ENCODE results near the gene PDE4A.

The PDE4A gene

DNA sequence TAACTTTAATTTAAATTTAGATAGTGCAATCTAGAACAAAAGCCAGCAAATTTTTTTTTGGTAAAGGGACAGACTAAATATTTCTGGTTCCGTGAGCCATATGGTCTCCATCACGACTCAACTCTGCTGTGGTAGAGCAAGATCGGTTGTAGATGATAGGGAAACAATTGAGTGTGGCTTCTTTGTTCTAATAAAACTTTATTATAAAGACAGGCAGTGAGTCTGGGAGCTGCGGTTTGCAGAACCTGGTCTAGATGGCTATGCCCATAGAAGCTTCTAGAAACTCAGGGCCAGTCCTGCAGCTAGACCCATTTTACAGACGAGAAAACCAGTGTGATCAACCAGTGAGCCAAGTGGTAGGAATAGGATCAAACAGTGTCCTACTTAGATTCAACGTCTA lies 28.2 kb upstream of the PDE4A start:
- no CpG with 5 or more reads among the region's 6 CpGs for WGBS (ENCODE audit: extremely low coverage, insufficient coverage, insufficient read length)
- H3K79me1 ChIP-seq (ENCODE audit: low read length) = no peaks in the 10 kb centered on the region

DNA sequence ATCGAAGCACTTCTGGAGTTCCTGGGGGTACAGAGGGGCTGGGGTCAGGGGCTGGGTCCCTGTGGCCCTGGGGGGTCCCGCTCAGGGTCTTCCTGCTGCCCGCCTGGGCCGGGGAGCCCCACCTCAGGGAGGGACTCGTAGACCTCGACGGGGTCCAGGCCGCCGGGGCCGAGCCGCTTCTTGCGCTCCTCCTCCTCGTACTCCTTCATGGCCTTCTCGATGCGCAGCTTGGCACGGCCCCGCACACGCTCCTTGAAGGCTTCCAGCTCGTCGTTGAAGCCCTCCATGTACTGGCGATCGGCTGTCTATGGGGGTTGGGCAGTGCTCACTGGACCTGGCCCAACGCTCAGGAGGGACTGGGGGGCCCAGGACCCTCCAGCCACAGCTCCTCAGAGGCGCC lies 27.2 kb upstream of the PDE4A start:
- no CpG with 5 or more reads among the region's 24 CpGs for WGBS (ENCODE audit: extremely low coverage, insufficient coverage, insufficient read length)
- Histone ChIP-seq H4K12ac (ENCODE audit: low read depth, low read length) (no peak overlapping the region), H3K4me1 (ENCODE audit: control insufficient read depth in 1 of 2, insufficient read depth in 2 of 2, low read length in 2 of 2) (no peaks in the 10 kb centered on the region)

More for the DNA sequence above, 28.2 kb upstream of the PDE4A start:
- Histone ChIP-seq H3K79me2 (ENCODE audit: control insufficient read depth, insufficient read depth, low read length, poor library complexity) (no peaks in the 10 kb centered on the region), H3K36me3 (ENCODE audit: control insufficient read depth in 1 of 2, insufficient read depth in 2 of 2, low read length in 2 of 2) (peaks cover 52 to 65% of the 10 kb centered on the region in 2 experiments), H3K27me3 (ENCODE audit: insufficient read depth, low read length) (no peaks in the 10 kb centered on the region), H4K8ac (ENCODE audit: low read depth, low read length) (no peak overlapping the region), H2BK12ac (ENCODE audit: low read length) (no peak overlapping the region), H2BK120ac (ENCODE audit: insufficient read depth, low read length, poor library complexity) (no peak overlapping the region), H3K27ac (ENCODE audit: low read depth, low read length) (no peak overlapping the region), H3K4ac (ENCODE audit: low read depth, low read length) (no peak overlapping the region), H3K9ac (ENCODE audit: low read length) (no peak overlapping the region), H2AK5ac (ENCODE audit: low read length) (no peak overlapping the region), H3K4me2 (ENCODE audit: low read length) (no peak overlapping the region), H4K12ac (ENCODE audit: low read depth, low read length) (no peak overlapping the region), H3K23ac (ENCODE audit: low read length) (no peak overlapping the region), H2BK5ac (ENCODE audit: low read depth, low read length, poor library complexity) (no peak overlapping the region), H3K4me3 (ENCODE audit: low read depth, low read length) (no peak overlapping the region), H4K91ac (ENCODE audit: low read depth, low read length) (no peak overlapping the region), H3K14ac (ENCODE audit: low read length) (no peak overlapping the region), H2AFZ (ENCODE audit: insufficient read depth, low read length, poor library complexity) (no peak overlapping the region), H3K9me3 (ENCODE audit: insufficient read depth, low read depth, low read length) (peaks cover 3% of the 10 kb centered on the region), H3K18ac (ENCODE audit: low read length) (no peak overlapping the region), H3K4me1 (ENCODE audit: control insufficient read depth in 1 of 2, insufficient read depth in 2 of 2, low read length in 2 of 2) (no peaks in the 10 kb centered on the region)
- no peak for DNase-seq

DNA sequence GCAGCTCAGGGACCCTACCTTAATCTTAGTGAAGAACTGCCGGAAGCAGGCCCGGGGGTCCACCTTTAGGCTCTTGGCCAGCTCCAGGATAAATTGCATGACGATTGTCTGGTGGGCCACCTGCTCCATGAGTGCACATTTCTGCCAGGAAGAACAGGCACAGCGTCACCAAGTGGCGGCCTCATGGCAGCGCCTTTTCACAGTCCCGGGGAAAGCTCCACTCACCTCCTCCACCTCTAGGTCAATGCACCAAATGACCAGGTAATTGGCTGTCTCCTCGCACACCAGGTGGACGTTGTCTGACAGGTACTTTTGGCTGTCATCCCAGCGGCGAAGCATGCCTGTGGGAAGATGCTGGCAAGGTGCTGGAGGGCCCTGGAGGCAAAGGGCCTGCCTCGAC lies 25.3 kb upstream of the PDE4A start:
- WGBS (ENCODE audit: extremely low coverage, insufficient coverage, insufficient read length) = no CpG with 5 or more reads among the region's 12 CpGs
- peak overlapping the region; percentile 34 for H3K4me3 ChIP-seq (ENCODE audit: low read depth, low read length)
- no peaks in the 10 kb centered on the region for H3K4me1 ChIP-seq (ENCODE audit: control insufficient read depth in 1 of 2, insufficient read depth in 2 of 2, low read length in 2 of 2)
- H3K79me2 ChIP-seq (ENCODE audit: control insufficient read depth, insufficient read depth, low read length, poor library complexity) = no peaks in the 10 kb centered on the region
- peaks cover 62 to 76% of the 10 kb centered on the region in 2 experiments for H3K36me3 ChIP-seq (ENCODE audit: control insufficient read depth in 1 of 2, insufficient read depth in 2 of 2, low read length in 2 of 2)
- no peaks in the 10 kb centered on the region for H3K79me1 ChIP-seq (ENCODE audit: low read length)
- H3K9ac ChIP-seq (ENCODE audit: low read length) = no peak overlapping the region
- H2AK5ac ChIP-seq (ENCODE audit: low read length) = no peak overlapping the region
- no peak overlapping the region for H4K8ac ChIP-seq (ENCODE audit: low read depth, low read length)
- H2BK120ac ChIP-seq (ENCODE audit: insufficient read depth, low read length, poor library complexity) = no peak overlapping the region
- H2AFZ ChIP-seq (ENCODE audit: insufficient read depth, low read length, poor library complexity) = no peak overlapping the region
- H3K27ac ChIP-seq (ENCODE audit: low read depth, low read length) = no peak overlapping the region
- H3K9me3 ChIP-seq (ENCODE audit: insufficient read depth, low read depth, low read length) = peaks cover 3% of the 10 kb centered on the region
- no peaks in the 10 kb centered on the region for H3K27me3 ChIP-seq (ENCODE audit: insufficient read depth, low read length)
- no peak overlapping the region for H3K18ac ChIP-seq (ENCODE audit: low read length)
- H4K91ac ChIP-seq (ENCODE audit: low read depth, low read length) = no peak overlapping the region
- no peak overlapping the region for H3K4ac ChIP-seq (ENCODE audit: low read depth, low read length)
- H3K4me2 ChIP-seq (ENCODE audit: low read length) = no peak overlapping the region
- DNase-seq = no peak
- no peak overlapping the region for H2BK5ac ChIP-seq (ENCODE audit: low read depth, low read length, poor library complexity)
- H2BK12ac ChIP-seq (ENCODE audit: low read length) = no peak overlapping the region
- H3K23ac ChIP-seq (ENCODE audit: low read length) = no peak overlapping the region
- H3K14ac ChIP-seq (ENCODE audit: low read length) = no peak overlapping the region
- H4K12ac ChIP-seq (ENCODE audit: low read depth, low read length) = no peak overlapping the region

More for the DNA sequence above, 27.2 kb upstream of the PDE4A start:
- Histone ChIP-seq H2BK12ac (ENCODE audit: low read length) (no peak overlapping the region), H3K27ac (ENCODE audit: low read depth, low read length) (no peak overlapping the region), H3K14ac (ENCODE audit: low read length) (no peak overlapping the region), H3K79me1 (ENCODE audit: low read length) (no peaks in the 10 kb centered on the region), H2BK120ac (ENCODE audit: insufficient read depth, low read length, poor library complexity) (no peak overlapping the region), H2AFZ (ENCODE audit: insufficient read depth, low read length, poor library complexity) (no peak overlapping the region), H3K79me2 (ENCODE audit: control insufficient read depth, insufficient read depth, low read length, poor library complexity) (no peaks in the 10 kb centered on the region), H3K36me3 (ENCODE audit: control insufficient read depth in 1 of 2, insufficient read depth in 2 of 2, low read length in 2 of 2) (peaks cover 56 to 71% of the 10 kb centered on the region in 2 experiments), H3K18ac (ENCODE audit: low read length) (no peak overlapping the region), H4K8ac (ENCODE audit: low read depth, low read length) (no peak overlapping the region), H3K4me3 (ENCODE audit: low read depth, low read length) (no peak overlapping the region), H4K91ac (ENCODE audit: low read depth, low read length) (no peak overlapping the region), H2AK5ac (ENCODE audit: low read length) (no peak overlapping the region), H3K23ac (ENCODE audit: low read length) (no peak overlapping the region), H2BK5ac (ENCODE audit: low read depth, low read length, poor library complexity) (no peak overlapping the region), H3K9ac (ENCODE audit: low read length) (no peak overlapping the region), H3K27me3 (ENCODE audit: insufficient read depth, low read length) (no peaks in the 10 kb centered on the region), H3K9me3 (ENCODE audit: insufficient read depth, low read depth, low read length) (peaks cover 3% of the 10 kb centered on the region), H3K4me2 (ENCODE audit: low read length) (no peak overlapping the region), H3K4ac (ENCODE audit: low read depth, low read length) (no peak overlapping the region)
- DNase-seq = no peak

DNA sequence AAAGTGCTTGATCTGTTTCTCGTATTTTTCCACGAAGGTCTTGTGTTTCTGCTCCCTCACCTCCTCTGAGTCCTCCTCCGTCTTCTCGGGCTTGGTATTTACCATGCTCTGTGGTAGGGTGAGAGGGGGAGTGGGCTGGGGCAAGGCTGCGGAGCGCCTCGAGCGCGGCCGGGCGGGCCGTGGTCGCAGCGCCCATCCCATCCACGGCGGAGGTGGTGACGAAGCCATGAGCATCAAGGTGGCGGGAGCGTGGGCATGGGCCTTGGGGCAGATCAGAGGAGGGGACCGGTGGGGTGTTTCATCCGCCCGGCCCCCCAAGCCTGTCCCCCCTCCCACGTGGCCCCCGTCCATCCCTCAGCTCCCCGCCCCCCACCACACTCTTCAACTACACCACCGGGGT lies 24.9 kb upstream of the PDE4A start:
- H3K27me3 ChIP-seq (ENCODE audit: insufficient read depth, low read length) = no peaks in the 10 kb centered on the region
- H4K8ac ChIP-seq (ENCODE audit: low read depth, low read length) = no peak overlapping the region
- peaks cover 64 to 77% of the 10 kb centered on the region in 2 experiments for H3K36me3 ChIP-seq (ENCODE audit: control insufficient read depth in 1 of 2, insufficient read depth in 2 of 2, low read length in 2 of 2)
- no peak overlapping the region for H2BK120ac ChIP-seq (ENCODE audit: insufficient read depth, low read length, poor library complexity)
- H3K9ac ChIP-seq (ENCODE audit: low read length) = no peak overlapping the region
- no peak overlapping the region for H3K27ac ChIP-seq (ENCODE audit: low read depth, low read length)
- no peaks in the 10 kb centered on the region for H3K4me1 ChIP-seq (ENCODE audit: control insufficient read depth in 1 of 2, insufficient read depth in 2 of 2, low read length in 2 of 2)
- no peaks in the 10 kb centered on the region for H3K79me2 ChIP-seq (ENCODE audit: control insufficient read depth, insufficient read depth, low read length, poor library complexity)
- no CpG with 5 or more reads among the region's 26 CpGs for WGBS (ENCODE audit: extremely low coverage, insufficient coverage, insufficient read length)
- no peak overlapping the region for H4K91ac ChIP-seq (ENCODE audit: low read depth, low read length)
- no peak overlapping the region for H3K4me3 ChIP-seq (ENCODE audit: low read depth, low read length)
- H3K23ac ChIP-seq (ENCODE audit: low read length) = no peak overlapping the region
- peaks cover 3% of the 10 kb centered on the region for H3K9me3 ChIP-seq (ENCODE audit: insufficient read depth, low read depth, low read length)
- no peak overlapping the region for H3K18ac ChIP-seq (ENCODE audit: low read length)
- H4K12ac ChIP-seq (ENCODE audit: low read depth, low read length) = no peak overlapping the region
- H2AK5ac ChIP-seq (ENCODE audit: low read length) = no peak overlapping the region
- no peak overlapping the region for H3K4ac ChIP-seq (ENCODE audit: low read depth, low read length)
- H2BK5ac ChIP-seq (ENCODE audit: low read depth, low read length, poor library complexity) = no peak overlapping the region
- no peak overlapping the region for H2BK12ac ChIP-seq (ENCODE audit: low read length)
- no peaks in the 10 kb centered on the region for H3K79me1 ChIP-seq (ENCODE audit: low read length)
- no peak for DNase-seq
- no peak overlapping the region for H2AFZ ChIP-seq (ENCODE audit: insufficient read depth, low read length, poor library complexity)
- H3K14ac ChIP-seq (ENCODE audit: low read length) = no peak overlapping the region
- H3K4me2 ChIP-seq (ENCODE audit: low read length) = no peak overlapping the region
